HG02943 (cell line): Measurements from ENCODE around the gene C5orf58.

Experiments
- ATAC-seq: cut with Tn5 transposase; IDR thresholded peaks from one replicate; pipeline ENCODE4 v1.9.1; 2021; ENCODE audit warnings: mild to moderate bottlenecking, low read depth, moderate library complexity; ENCODE audit not compliant: unreplicated experiment

Gene C5orf58, protein sequence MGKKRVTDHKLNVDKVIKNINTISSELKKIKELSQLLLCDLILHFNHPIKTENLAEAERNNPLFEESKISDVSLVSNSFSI

DNA sequence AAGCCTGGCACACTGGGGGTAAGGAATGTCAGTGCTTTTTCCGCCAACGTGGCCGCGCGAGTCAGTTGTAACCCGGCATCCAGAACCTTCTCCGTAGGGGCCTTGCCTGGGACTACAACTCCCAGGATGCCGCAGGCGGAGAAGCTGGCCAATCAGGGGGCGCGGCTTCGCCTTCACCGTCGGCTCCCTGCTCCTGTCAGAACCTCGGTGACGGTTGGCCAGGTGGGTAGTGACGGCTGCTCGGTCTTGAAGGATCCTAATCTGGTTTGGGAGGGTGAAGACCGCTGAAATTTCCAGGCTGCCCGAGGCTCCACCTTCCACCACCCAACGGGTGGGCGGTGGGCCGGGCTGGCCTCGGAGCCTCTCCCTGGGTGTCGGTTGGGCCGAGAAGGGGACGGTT lies at the start of gene C5orf58:
TSS of gene C5orf58 (plus strand) at position 200 of the 400 bp plus-strand sequence. CDS start 1,992 bp downstream, outside the sequence.
- no peak for ATAC-seq

DNA sequence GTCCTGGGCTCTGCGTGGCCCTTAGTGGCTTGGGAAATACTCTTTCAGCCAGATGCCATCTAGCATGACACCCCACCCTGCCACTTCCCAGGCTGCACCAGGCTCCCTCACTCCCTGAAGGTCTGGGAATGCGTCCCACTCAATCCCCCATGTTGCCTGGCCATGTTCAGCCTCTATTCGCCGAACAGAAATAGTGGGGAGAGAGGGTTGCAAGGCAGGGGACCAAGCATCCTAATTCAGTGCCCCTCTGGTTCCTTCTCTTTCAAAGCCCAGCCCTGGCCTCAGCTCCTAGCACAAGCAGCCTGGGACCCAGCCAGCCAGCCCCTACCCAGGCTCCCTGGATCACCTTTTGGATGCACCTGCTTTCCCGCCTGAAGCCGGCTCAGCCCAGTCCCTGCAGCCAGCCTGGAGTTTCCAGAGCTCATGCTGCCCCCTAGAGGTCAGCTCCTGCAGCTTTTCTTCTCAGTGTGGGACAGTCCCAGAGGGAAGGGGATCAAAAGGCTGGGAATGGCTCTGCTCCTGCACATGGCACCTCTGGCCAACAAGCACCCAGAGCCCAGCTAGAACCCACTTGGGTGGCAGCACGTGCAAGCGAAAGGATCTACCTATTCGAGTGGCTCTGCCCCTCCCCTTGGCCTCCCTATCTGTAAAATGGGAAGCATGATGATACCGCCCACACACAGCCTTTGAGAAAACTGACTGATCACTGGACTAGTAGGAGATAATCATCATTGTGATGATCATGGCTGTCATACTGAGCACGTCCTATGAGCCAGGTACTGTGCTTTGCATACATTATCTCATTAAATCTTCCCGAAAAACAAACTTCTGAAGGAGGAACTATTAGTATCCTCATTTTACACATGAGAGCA lies 48.7 kb upstream of the C5orf58 start:
- no peak for ATAC-seq

DNA sequence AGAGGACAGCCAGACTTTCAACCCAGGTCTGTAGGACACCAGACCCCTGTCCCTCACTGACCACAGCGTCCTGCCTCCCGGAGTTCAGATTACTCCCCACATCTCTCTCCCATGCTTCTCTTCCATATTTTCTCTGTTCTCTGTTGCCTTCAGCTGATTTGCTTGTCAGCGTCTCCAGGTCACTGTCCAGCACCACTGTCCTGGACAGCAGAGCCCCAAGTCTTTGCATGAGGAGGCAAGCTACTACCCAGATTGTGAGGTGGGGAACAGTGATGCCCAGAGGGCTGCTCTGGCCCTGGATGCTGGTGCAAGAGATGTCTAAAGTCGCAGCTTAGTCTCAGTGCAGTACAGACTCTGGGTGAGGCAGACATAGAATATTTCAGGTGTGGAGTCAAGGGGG lies 48.0 kb upstream of the C5orf58 start:
- ATAC-seq = no peak

DNA sequence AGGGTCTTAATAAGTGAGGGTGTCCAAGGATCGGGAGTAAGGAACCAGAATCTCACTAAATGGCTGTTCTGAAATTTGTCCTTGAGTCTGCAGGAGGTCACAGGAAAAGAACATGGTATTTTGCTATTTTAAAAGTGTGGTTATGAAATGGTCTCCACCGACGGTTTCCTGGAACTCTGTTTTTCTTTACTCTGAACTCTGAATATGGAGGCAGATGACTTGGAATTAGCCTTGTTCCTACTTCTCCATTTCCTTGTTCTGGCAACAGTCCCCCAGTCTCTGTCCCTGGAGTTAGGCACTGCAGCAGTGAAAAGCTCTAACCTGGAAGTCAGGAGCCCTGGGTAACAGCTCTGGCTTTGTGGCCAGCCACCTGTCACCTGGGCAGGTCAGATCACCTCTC lies 46.6 kb upstream of the C5orf58 start:
- no peak for ATAC-seq

DNA sequence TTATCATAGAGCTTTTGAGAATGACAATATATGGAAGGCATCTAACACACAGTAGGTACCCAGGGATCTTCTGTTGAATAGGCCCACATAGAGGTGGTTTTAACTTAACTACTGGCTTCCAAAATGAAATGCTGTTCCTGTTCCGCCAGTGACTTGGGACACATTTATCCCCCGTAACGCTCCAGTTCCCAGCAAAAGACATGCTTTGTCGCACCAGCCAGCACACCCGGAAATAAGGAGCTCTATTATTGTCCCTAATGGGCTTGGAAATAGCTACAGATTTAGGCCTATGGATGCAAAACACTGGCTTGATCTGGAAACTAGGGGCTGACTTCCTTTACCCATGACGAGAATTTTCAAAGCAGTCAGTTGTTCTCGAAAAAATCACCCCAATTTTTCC lies 45.9 kb upstream of the C5orf58 start:
- no peak for ATAC-seq

DNA sequence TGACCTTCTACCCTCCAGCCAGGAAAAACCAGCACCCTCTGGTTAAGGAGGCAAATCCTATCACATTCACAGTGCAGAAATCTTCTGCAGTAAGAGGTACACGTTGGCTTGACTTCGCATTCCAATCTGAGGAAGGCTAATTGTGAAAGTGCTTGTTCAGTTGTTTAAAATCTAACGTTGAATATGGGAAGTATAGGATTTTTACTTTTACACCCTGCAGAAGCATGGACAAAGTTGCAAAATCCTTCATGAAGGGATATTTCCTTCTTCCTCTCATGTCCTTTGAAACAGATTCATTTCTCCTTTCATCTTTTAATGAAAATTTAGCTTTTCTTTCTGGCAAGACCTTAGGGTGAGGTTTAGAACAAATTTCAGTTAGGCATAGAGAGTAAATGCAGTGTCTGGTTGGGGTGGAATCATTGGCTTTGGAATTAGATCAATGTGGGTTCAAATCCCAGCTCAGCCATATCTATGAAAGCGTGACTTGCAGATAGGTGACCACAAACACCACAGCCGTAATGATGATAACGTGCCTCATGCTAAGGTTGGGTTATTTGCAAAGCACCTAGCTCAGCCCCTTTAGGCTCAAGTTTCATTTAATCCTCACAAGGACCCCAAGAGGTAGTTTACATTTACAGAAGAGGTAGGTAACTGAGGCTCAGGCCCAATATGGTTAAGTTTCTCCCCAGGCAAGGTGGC lies 42.2 kb upstream of the C5orf58 start:
- ATAC-seq = no peak

DNA sequence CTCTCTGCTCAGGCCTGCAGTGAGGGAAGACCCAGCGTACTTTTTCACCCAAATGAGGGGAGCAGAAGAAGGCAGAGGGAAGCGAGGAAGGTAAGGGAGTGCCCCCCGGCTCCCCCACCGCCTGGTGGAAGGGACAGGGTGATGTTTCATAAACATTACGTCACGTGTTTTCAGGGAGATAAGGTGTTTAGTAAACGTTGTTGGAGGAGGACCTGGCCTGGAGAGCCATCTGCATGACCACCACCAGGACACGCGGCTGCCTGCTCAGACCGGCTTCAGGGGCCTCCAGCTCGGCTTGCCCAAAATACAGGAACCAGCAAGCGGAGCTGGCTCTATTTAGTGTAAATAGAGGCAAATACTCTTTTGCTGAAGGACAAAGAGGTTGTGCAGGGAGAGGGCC lies 40.0 kb upstream of the C5orf58 start:
- ATAC-seq = no peak

DNA sequence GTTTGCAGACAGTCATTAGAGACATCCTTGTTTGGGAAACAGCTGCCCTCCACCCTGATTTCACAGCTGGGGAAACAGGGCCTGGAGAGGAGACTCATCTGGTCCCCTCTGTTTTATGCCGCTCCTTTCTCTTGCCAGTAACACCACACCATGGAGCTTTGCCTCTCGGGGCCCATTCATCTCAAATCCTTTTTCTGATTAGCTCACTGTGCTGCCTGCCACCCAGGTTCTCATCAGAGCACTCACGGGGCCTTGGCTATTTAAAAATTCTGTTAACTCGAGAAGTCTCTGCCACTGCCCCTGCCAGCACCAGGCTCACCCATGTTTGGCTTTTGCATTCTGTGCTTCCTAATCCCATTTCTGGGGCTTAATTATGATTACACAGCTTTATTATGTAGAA lies 36.8 kb upstream of the C5orf58 start:
- no peak for ATAC-seq

DNA sequence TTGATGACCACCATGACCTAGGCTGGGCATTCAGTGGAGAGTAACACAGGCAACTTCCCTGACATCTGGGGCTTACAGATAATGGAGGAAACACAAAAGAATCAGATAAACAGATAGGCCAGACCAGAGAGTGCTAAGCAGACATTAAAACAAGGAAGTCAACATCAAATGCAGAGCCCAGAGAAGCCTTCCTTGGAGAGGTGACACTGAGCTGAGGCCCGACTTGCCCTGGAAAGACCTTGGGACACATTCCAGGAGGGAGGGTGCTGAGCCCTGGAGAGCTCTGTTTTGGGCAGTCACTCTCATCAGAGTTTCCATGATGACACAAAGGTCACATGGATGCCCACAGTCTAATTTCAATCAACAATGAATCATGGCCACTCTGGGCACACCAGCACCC lies 31.9 kb upstream of the C5orf58 start:
- ATAC-seq = no peak

DNA sequence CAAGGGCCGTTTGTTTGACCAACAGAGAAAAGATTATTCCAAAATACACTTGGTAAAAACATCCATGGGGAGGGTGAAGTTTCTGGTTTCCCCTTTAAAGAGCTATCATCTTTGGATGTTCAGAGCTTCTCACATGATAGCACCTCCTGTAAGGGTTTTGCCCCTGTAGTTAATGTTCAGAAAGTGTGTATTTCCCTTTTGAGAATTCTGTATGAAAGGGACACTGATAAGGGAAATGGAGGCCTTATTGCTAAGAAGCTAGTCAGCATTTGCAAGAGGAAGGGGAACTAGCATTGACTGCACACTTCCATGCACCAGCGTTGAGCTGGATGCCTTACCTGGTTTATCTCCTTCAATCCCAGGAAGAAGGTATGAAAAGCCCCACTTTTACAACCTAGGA lies 31.5 kb upstream of the C5orf58 start:
- ATAC-seq = no peak

DNA sequence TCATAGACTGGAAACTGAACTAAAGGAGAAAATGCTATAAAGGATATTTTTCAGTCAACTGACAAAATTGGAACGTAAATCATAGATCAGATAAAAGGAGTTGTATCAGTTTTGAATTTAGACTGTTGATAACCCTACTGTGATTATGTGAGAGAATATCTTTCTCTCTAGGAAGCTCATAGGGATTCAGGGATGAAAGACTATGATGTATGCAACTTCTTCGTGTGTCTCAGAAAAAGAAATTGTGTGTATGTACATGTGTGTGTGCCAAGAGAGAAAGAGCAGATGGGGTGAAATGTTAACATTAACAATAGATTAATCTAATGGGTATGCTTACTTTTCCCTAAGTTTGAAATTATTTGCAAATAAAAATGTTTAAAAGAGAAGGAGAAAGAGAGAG lies 30.7 kb upstream of the C5orf58 start:
- no peak for ATAC-seq

DNA sequence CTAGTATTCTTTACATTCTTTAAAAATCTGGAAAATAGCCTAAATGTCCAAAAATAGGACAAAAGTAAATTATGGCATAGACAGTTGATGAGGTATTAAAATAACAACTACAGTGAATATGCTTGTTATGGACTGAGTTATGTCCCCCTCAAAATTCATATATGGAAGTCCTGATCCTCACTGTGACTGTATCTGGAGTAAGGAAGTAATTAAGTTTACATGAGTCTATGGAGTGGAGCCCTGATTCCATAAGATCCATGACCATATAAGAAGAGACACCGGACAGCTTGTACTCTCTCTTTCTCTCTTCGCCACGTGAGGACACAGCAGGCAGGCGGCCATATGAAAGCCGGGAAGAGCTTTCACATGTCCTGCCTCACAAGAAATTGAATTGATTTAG lies 28.6 kb upstream of the C5orf58 start:
- no peak for ATAC-seq

DNA sequence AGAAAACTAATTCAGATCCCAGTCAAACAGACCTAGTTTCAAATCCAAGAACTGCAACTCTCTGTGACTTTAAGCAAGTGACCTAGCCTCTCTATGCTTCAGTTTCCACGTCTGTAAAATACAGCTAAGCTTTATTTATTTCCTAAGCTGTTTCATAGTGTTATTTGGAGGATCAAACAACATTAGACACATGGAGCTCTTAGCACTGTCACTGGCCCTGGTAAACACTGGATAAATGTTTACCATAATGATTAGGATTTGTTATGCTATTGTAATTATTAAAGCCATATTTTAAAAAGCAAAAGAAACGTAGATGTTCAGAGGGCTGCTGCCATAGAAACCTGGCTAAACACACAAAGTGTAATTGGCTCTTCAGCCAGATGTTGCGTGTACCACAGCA lies 26.6 kb upstream of the C5orf58 start:
- ATAC-seq = no peak

DNA sequence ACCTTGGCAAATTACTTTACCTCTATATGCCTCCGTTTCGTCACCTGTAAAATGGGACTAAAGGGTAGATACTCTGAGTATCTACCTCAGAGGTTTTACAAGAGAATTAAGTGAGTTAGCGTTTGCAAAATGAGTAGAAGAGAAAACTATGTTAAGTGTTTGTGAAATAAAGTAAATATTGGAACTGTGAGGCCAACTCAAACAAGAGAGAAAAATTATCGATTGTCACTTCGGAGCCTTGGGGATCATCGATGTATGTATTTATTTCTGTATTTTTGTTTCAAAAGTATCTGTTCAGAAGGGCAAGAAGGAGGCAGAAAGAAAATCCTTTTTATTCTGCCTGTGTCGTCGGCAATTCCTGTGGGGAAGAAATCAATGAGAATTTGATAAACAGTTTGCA lies 25.8 kb upstream of the C5orf58 start:
- ATAC-seq = no peak

DNA sequence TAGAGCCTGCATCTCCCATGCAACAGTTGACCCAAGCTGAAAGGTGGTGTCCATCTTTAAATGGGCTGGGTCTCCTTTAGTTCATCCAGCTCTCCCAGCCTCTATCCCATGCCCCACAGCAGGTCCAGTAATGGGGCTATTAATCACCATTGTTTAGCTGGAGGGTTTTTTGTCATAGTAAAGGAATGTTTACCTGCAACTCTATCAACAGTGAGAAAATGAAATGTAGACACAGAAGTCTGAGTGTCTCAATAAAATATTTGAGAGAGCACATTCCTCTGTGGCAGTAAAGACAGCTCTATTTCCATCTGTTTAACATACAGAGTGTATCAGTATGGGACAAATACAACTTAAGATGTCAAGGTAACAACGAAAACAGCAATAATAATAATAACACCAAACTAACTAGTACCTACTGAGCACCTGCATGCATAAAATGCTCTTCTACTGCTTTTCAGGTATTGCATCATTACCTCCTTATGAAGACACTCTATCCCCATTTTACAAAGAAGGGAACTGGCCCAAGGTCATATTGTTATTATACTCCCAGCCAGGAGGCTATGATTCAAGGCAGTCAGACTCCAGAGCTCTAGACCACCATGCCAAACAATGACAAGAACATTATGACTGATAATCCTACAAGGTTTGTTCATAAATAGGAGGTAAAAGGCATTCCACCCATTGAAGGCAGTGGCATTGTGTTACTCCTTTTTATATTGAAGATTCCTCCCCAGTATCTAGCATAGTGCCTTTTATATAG lies 21.0 kb upstream of the C5orf58 start:
- ATAC-seq = no peak

DNA sequence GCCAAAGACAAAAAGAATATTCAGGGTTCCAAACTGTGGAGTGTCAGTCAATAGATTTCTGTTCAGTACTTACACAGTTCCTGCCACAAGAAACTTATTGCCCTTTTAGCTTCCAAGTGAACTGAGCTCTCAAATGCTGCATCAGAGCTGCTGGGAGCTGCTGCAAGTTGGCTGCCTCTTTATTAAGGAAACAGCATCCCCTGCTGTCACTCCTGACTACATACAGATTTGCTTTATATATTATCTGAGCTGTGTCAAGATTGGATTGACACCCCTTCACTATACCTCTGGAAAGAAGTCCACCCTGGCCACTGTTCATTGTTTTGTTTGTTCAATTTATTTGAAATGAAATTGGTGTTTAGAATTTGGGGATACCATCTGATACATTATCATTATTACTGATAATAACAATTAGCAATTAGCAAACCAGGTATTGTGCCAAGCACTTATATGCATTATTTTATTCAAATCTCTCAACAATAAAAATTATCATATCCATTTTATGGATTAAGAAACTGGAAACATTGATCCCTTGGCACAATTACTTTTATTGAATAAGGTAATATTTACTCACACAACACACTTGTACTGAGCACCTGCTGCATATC lies 16.4 kb upstream of the C5orf58 start:
- no peak for ATAC-seq

DNA sequence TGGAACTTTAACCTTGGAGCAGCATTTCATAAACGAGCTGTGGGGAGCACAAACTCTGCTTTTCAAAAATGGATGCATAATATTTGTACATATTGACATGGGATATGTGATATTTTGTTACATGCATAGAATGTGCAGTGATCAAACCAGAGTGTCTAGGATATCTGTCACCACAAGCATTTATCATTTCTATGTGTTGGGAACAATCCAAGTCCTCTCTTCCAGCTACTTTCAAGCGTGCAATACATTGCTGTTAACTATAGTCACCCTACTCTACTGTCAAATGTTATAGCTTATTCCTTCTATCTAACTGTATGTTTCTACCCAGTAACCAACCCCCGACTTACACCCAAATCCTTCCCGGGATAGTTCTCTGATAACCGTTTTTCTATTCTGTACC lies 15.0 kb upstream of the C5orf58 start:
- no peak for ATAC-seq

DNA sequence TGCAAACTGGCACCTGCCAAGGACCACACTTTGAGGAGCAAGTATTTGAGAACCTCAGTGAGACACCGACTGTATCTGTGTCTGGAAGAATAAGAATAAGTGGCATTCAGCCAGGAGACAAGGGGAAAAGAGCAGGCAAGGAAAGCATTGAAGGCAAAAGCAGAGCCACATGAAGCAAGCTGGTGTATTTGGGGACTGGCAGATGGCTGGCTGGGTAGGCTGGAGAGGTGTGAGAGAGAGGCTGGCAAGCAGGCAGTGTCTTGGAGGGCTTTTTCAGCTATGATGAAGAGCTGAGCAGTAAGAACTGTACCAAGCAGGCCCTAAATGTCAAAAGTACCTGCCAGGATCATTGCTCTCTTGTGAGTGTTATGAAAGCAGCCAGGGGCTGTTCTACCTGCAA lies 14.1 kb upstream of the C5orf58 start:
- no peak for ATAC-seq

DNA sequence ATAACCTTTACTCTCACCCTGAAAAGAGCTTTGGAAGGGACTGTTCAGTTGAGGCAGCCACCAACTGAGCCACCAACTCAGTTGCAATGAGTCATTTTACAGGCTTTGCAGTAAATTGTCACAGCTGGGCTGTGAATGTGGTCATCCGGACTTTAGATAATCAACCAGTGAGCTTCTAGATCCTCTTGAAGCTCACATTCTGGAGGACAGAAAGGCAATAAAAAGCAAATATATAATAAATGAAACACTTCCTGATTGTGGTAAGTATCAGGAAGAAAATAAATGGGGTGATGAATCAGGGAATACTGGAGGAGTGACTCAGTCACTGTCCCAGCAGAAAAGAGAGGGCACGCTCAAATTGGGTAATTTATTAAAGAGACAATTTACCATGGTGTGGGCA lies 13.2 kb upstream of the C5orf58 start:
- no peak for ATAC-seq

DNA sequence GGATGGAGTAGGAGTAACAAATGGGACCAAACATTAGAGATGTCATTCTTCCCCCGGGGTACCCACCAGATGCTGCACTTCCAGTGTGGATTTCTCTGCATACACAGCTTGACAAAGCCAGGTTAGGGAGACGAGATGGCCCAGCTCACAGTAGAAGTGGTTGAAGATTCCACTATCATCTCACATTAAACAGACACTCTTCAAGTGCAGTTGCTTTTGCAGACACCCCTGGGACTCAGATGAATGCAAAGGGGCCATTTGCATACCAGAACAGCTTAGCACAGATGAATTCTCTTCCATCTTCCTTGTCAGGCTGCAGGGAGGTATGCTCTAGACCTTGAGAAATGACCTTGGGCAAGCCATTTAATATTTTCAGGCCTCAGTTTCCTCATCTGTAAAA lies 12.6 kb upstream of the C5orf58 start:
- ATAC-seq = no peak

DNA sequence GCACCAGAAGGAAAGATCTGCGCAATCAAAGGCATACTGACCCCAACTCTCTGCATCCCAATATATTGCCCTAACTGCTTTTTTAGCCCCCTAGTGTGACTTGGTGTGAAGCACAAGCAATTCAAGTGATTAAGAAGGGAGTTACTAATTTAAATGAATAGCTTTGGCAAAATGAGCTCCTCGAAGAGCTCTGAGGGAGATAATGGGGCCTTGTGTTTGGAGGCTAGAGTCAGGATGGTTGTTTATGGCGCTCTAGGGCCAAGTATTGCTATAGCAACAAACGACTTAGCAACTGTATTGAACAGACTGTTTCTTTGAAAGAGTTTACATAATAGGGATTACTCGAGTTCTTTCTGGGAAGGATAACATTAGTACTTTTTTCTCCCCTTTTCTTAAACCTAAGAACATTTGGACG lies 11.5 kb upstream of the C5orf58 start:
- ATAC-seq = no peak
